HT1080 (cell line): ENCODE results near the gene KRT38. TPM values are rescaled to one million over a fixed set of nuclear protein-coding genes. Genes with fewer than 3 reads are reported as not detected.
A peak's percentile ranks its signal among the peaks of the same experiment; 100 is the strongest.
"Not testable (repeated sequence)": the region's sequence is repeated elsewhere in the genome, so short reads cannot be mapped to it uniquely, and the experiment has no call there.

Experiments used
- DNase-seq: peaks from one replicate; pipeline ENCODE4 v3.0.0-alpha.2; 2015; ENCODE audit warnings: low read depth
- total RNA-seq: library from RNA; depleted of rRNA; stranded (reverse); fragments of >200 nt; shearing (Covaris generic); gene quantifications from 2 replicates; pipeline ENCODE4 v1.2.3, GENCODE V29; 2014

KRT38 gene
- total RNA-seq, 1 experiment from 2014 or later = not detected

- no peak for DNase-seq
These were observed 16.6 kb downstream of the KRT38 start, which contains the start of gene KRT37 for GRCh38 chr17:41424111-41424635. TSS of gene KRT37 (minus strand) at chr17:41424585. CDS start at chr17:41424523, 62 bp downstream.

GRCh38 chr17:41422586-41422985, 18.2 kb downstream of the KRT38 start:
- not testable (repeated sequence) for DNase-seq

GRCh38 chr17:41421617-41422016, 19.2 kb downstream of the KRT38 start:
- DNase-seq = no peak

- peak; percentile 61 for DNase-seq
These were observed 19.7 kb downstream of the KRT38 start for GRCh38 chr17:41421116-41421515.

GRCh38 chr17:41420134-41420533, 20.6 kb downstream of the KRT38 start:
- peak; percentile 6 for DNase-seq

GRCh38 chr17:41419716-41420115, 21.1 kb downstream of the KRT38 start:
- no peak for DNase-seq

GRCh38 chr17:41418116-41418860, 22.5 kb downstream of the KRT38 start:
- DNase-seq = no peak

- DNase-seq = no peak
These were observed 23.2 kb downstream of the KRT38 start for GRCh38 chr17:41417576-41418015.

GRCh38 chr17:41417127-41417526, 23.7 kb downstream of the KRT38 start:
- no peak for DNase-seq

- DNase-seq = no peak
These were observed 24.3 kb downstream of the KRT38 start for GRCh38 chr17:41416479-41416878.

- DNase-seq = no peak
These were observed 24.9 kb downstream of the KRT38 start for GRCh38 chr17:41415833-41416335.

GRCh38 chr17:41415411-41415810, 25.4 kb downstream of the KRT38 start:
- no peak for DNase-seq

GRCh38 chr17:41413982-41414381, 26.8 kb downstream of the KRT38 start:
- DNase-seq = no peak

GRCh38 chr17:41413353-41413957, 27.3 kb downstream of the KRT38 start:
- no peak for DNase-seq

GRCh38 chr17:41411072-41411840, 29.5 kb downstream of the KRT38 start:
- DNase-seq = no peak

- no peak for DNase-seq
These were observed 33.6 kb downstream of the KRT38 start for GRCh38 chr17:41407226-41407625.

- peak; percentile 18 for DNase-seq
These were observed 34.6 kb downstream of the KRT38 start for GRCh38 chr17:41406205-41406604.

GRCh38 chr17:41404024-41404671, 36.6 kb downstream of the KRT38 start:
- peak; percentile 98 for DNase-seq

- peak; percentile 78 for DNase-seq
These were observed 37.3 kb downstream of the KRT38 start for GRCh38 chr17:41403404-41404023.

GRCh38 chr17:41402161-41402560, 38.6 kb downstream of the KRT38 start:
- DNase-seq = no peak
